Calu3 (cell line): ENCODE measurements around the gene TH. TPM values are rescaled to one million over a fixed set of nuclear protein-coding genes. Genes with fewer than 3 reads are reported as not detected.

Source experiments
- BruUV-seq: library from RNA; stranded (reverse); fragments of 400-500 nt; replicated peaks from 2 replicates; lab custom pipeline; 2021; lab: Mats Ljungman, UMichigan
- CTCF ChIA-PET: fragments of 300-600 bp; sonication (Branson Sonifier 250); formaldehyde crosslinking; loops from one replicate; lab custom pipeline; 2022; ENCODE audit warnings: antibody characterized with exemption; lab: Charles Lee
- DNase-seq: peaks from one replicate; pipeline ENCODE4 v3.0.0; 2022
- H3K27ac Mint-ChIP-seq: one replicate; pipeline ENCODE4 v1.8.0; 2022; ENCODE audit warnings: mixed read lengths; ENCODE audit not compliant: unreplicated experiment
- H3K27me3 Mint-ChIP-seq: one replicate; pipeline ENCODE4 v1.8.0; 2022; ENCODE audit warnings: mixed read lengths; ENCODE audit not compliant: unreplicated experiment
- H3K36me3 Mint-ChIP-seq: one replicate; pipeline ENCODE4 v1.8.0; 2022; ENCODE audit warnings: mild to moderate bottlenecking, moderate library complexity, mixed read lengths; ENCODE audit not compliant: insufficient read depth, unreplicated experiment
- H3K4me1 Mint-ChIP-seq: one replicate; pipeline ENCODE4 v1.8.0; 2022; ENCODE audit warnings: mild to moderate bottlenecking, low read depth, mixed read lengths; ENCODE audit not compliant: unreplicated experiment
- H3K4me3 Mint-ChIP-seq: one replicate; pipeline ENCODE4 v1.8.0; 2022; ENCODE audit warnings: mild to moderate bottlenecking, low read depth, moderate library complexity, mixed read lengths; ENCODE audit not compliant: unreplicated experiment
- H3K9me3 Mint-ChIP-seq: one replicate; pipeline ENCODE4 v1.8.0; 2022; ENCODE audit warnings: low read depth, mixed read lengths; ENCODE audit not compliant: unreplicated experiment
- CTCF ChIP-seq: fragments of 200-600 bp; IDR thresholded peaks from one replicate; pipeline ENCODE4 v1.8.0; 2022; ENCODE audit warnings: antibody characterized with exemption; ENCODE audit not compliant: unreplicated experiment
- intact Hi-C: fragments of 100-400 bp; cut with micrococcal nuclease; formaldehyde crosslinking; loops from one replicate; pipeline ENCODE4 v1.10.0; 2022; ENCODE audit not compliant: unreplicated experiment
- microRNA-seq: library from miRNA; unstranded; fragments of <30 nt; microRNA quantifications from one replicate; pipeline ENCODE4 v1.2.0, GENCODE V29; 2022
- total RNA-seq: library from RNA; stranded (reverse); gene quantifications from 2 replicates; pipeline ENCODE4 v1.2.3, GENCODE V29; 2022

TH gene
- total RNA-seq, 1 experiment from 2014 or later, result not detected

DNA sequence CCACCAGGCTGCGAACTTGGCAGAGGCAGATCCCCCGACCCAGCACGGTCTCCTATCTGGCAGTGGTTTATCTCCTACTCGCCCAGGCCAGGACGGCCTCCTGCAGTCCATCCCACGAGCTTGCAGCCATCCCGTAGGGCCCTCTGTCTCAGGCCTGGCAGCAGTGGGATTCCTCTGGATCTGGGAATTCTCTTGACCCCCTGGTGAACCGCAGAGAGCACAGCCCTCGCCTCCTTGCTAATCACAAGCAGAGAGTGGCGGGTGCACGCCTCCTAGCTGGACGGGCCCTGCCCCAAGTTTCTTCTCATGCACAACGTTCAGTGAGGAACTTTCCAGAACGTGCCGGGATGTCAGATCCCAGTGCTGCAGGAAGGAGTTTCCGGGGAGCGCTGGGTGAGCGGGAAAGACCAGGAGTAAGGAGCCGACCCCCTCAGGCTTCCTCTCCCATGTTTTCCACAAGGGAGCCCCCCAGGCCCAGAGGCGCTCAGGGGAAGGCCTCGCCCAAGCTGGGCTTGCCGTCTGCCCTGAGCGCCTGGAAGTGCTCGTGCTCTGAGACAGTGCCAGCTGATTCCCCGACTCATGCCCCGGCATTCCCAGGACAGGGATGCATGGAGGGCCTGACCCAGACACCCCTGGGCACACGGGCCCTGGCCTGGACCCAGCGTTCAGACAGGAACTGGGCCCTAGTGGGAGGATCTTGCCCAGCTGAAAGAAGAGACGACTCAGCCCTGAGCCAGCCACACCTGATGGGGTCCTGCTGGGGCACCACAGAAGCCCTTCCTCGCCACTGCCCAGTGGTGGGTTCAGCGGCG lies 57.0 kb downstream of the TH start:
- no peak for TF ChIP-seq CTCF
- Mint-ChIP-seq H3K9me3 (peaks cover 5% of the 10 kb centered on the region), H3K4me3 (no peak overlapping the region), H3K27ac (no peak overlapping the region), H3K4me1 (no peaks in the 10 kb centered on the region), H3K36me3 (no peaks in the 10 kb centered on the region), H3K27me3 (peaks cover 71% of the 10 kb centered on the region)
- DNase-seq, result no peak
- intact Hi-C loops, result no loop called here
- BruUV-seq, result no TSS peak
- CTCF ChIA-PET, result no interaction called here

Small RNA genes within 50 kb of the gene (microRNA-seq; reads per million reads assigned to microRNA genes)
- gene MIR4686, result not detected
- gene MIR483, result 1.8 reads per million

Other genes starting within 250 kb of the TH start
- gene MRPL23, start 224.5 kb downstream of the TH start, total RNA-seq, result 104 and 109 TPM in 2 replicates
- gene H19, start 174.0 kb downstream of the TH start, total RNA-seq, result 0.38 and 1.9 TPM in 2 replicates
- 0.37 and 0.45 TPM in 2 replicates for gene IGF2, start 32.4 kb downstream of the TH start, total RNA-seq
- not detected in 2 replicates for gene INS, start 10.6 kb downstream of the TH start, total RNA-seq
- gene ASCL2, start 98.8 kb upstream of the TH start, total RNA-seq, result not detected in 2 replicates
- gene C11orf21, start 130.1 kb upstream of the TH start, total RNA-seq, result not detected in 2 replicates
- gene TSPAN32, start 130.2 kb upstream of the TH start, total RNA-seq, result not detected in 2 replicates
- 283 and 310 TPM in 2 replicates for gene CD81, start 205.5 kb upstream of the TH start, total RNA-seq
- gene TSSC4, start 228.9 kb upstream of the TH start, total RNA-seq, result 49.4 and 51.9 TPM in 2 replicates